Bladder microvascular endothelial cell (primary cell): ENCODE measurements around the gene PDHB. TPM values are rescaled to one million over a fixed set of nuclear protein-coding genes. Genes with fewer than 3 reads are reported as not detected.

Experiments
- total RNA-seq: library from RNA; depleted of rRNA; stranded (reverse); fragments of >200 nt; gene quantifications from 2 replicates; pipeline ENCODE4 v1.2.3, GENCODE V29; 2014

Gene PDHB
- total RNA-seq: 61.0 and 82.4 TPM in 2 replicates

GRCh38 chr3:58433400-58434167, at the start of gene PDHB:
Gene PDHB, minus strand, starts transcription at chr3:58433832. Its CDS starts 23 bp downstream, at chr3:58433809.

Other genes with a start within 250 kb of the PDHB start
- 0.82 and 3.4 TPM in 2 replicates for gene DNASE1L3, start 222.9 kb downstream of the PDHB start, total RNA-seq
- gene ABHD6, start 196.0 kb downstream of the PDHB start, total RNA-seq: 13.3 and 16.2 TPM in 2 replicates
- 8.9 and 17.4 TPM in 2 replicates for gene RPP14, start 127.6 kb downstream of the PDHB start, total RNA-seq
- 3.2 and 7.4 TPM in 2 replicates for gene HTD2, start 127.3 kb downstream of the PDHB start, total RNA-seq
- gene PXK, start 100.9 kb downstream of the PDHB start, total RNA-seq: 8.4 and 16.2 TPM in 2 replicates
- 4.4 and 8.7 TPM in 2 replicates for gene KCTD6, start 58.3 kb upstream of the PDHB start, total RNA-seq
- gene ACOX2, start 103.4 kb upstream of the PDHB start, total RNA-seq: 0.32 and 4.9 TPM in 2 replicates
- gene FAM107A, start 143.6 kb upstream of the PDHB start, total RNA-seq: 1.8 and 13.9 TPM in 2 replicates
- 0.16 and 0.25 TPM in 2 replicates for gene FAM3D, start 232.9 kb upstream of the PDHB start, total RNA-seq